ENCODE results near the gene KLHL6. TPM values are rescaled to one million over a fixed set of nuclear protein-coding genes. Genes with fewer than 3 reads are reported as not detected.
"Not testable (repeated sequence)": the region's sequence is repeated elsewhere in the genome, so short reads cannot be mapped to it uniquely, and the experiment has no call there.

KLHL6 gene
- total RNA-seq, 2 experiments from 2014 or later, result 40.4 to 41.2 TPM

DNA sequence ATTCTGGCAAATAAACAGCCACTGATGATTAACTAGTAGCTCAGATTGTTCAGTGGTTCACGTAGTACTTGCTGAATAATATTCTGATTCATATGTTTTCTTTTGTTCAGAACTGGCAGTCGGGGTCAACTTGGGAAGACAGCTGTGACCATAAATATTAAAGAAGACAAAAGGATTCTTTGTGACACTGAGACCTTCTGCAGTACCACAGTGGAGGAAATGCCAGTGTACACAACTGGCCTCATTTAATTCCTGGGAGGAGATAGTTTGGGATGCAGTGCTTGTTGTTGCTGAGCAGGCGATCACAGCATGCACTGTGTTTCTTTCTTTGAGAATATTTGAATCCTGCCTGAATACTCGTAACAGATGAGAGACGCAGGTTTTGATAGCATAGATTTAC lies 100.4 kb downstream of the KLHL6 start:
- DNase-seq, result no peak
- ChIA-PET CTCF (interaction anchor here (0.6 to 0.7 kb wide), 2 partner anchors 13 to 196 kb away, joined by 3 to 4 read pairs; no protein-coding TSS in a partner anchor), POLR2A (no interaction called here)
- Mint-ChIP-seq H3K9me3 (no peaks in the 10 kb centered on the region), H3K4me1 (no peaks in the 10 kb centered on the region), H3K4me3 (no peak overlapping the region), H3K27me3 (no peaks in the 10 kb centered on the region), H3K27ac (no peak overlapping the region), H3K36me3 (ENCODE audit: low read depth) (peaks cover 5% of the 10 kb centered on the region)

DNA sequence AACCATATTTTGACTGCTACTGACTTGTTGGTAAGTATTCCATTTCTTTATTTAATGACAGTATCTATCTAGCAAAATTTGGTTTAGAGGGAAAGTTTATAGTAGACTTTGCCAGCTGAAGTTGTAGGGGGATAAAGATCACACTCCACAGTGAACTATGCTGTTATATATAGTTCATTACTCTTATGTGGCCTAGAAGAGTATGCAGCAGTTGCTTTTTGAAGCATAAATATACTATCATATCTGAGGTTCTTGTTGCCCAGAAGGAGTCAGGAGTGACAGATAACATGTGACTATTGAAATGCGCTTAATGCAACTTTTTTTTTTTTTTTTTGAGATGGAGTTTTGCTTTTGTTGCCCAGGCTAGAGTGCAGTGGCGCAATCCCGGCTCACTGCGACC lies 101.4 kb downstream of the KLHL6 start:
- Mint-ChIP-seq H3K36me3 (ENCODE audit: low read depth) (peaks cover 5% of the 10 kb centered on the region), H3K4me1 (peaks cover 2% of the 10 kb centered on the region), H3K27me3 (no peaks in the 10 kb centered on the region), H3K4me3 (no peak overlapping the region), H3K27ac (no peak overlapping the region), H3K9me3 (no peaks in the 10 kb centered on the region)
- ChIA-PET POLR2A (no interaction called here), CTCF (no interaction called here)
- no peak for DNase-seq

DNA sequence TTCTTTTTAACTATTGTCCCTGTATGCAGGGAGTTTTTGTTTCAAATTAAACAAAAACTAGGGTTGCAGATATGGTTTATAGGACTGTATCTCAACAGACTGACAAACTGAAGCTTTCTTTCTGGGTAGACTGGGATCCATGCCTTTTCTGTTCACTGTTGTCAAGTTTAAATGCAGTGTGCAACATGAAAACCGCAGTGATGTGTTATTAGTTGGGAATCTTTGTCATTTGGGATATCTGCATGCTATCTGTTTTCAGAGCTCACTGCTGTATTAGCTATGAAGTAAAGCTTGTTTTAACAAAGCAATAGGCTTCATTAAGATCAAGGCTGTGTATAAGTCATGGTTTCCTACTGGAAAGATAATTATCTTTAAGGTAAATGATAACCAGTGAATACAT lies 105.7 kb downstream of the KLHL6 start:
- CTCF ChIA-PET, result interaction anchor here (1.0 to 1.3 kb wide), 2 partner anchors 9 to 19 kb away, joined by 3 to 4 read pairs; no protein-coding TSS in a partner anchor
- no peak overlapping the region for H3K27ac Mint-ChIP-seq
- peaks cover 5% of the 10 kb centered on the region for H3K27me3 Mint-ChIP-seq
- H3K4me1 Mint-ChIP-seq, result peaks cover 24% of the 10 kb centered on the region
- H3K4me3 Mint-ChIP-seq, result no peak overlapping the region
- H3K36me3 Mint-ChIP-seq (ENCODE audit: low read depth), result no peaks in the 10 kb centered on the region
- no peaks in the 10 kb centered on the region for H3K9me3 Mint-ChIP-seq
- POLR2A ChIA-PET, result no interaction called here
- no peak for DNase-seq

DNA sequence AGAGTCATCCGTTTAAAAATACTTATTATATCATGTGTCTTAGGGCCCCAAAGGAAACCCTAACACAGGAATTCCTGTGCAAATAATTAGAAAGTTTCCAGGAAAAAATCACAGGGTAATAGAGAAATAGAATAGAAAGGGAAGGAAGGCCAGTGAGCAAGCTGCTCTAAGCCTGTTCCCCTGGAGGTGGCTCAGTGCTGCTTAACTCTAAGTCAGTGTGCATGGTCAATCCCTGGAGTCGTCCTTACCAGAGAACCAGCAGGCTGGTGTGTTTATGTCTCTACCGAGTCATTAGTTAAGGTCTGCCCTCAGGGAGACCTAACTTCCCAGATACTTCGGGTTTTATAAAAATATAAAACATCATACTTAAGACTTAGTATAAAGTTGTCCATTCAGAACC lies 106.1 kb downstream of the KLHL6 start:
- POLR2A ChIA-PET, result no interaction called here
- peaks cover 2% of the 10 kb centered on the region for H3K36me3 Mint-ChIP-seq (ENCODE audit: low read depth)
- H3K27me3 Mint-ChIP-seq, result peaks cover 9% of the 10 kb centered on the region
- peaks cover 4% of the 10 kb centered on the region for H3K9me3 Mint-ChIP-seq
- no peak overlapping the region for H3K4me3 Mint-ChIP-seq
- H3K4me1 Mint-ChIP-seq, result peaks cover 24% of the 10 kb centered on the region
- no peak for DNase-seq
- H3K27ac Mint-ChIP-seq, result no peak overlapping the region
- CTCF ChIA-PET, result interaction anchor here (1.0 kb wide), 1 partner anchor 19 kb away, joined by 4 read pairs; no protein-coding TSS in a partner anchor

DNA sequence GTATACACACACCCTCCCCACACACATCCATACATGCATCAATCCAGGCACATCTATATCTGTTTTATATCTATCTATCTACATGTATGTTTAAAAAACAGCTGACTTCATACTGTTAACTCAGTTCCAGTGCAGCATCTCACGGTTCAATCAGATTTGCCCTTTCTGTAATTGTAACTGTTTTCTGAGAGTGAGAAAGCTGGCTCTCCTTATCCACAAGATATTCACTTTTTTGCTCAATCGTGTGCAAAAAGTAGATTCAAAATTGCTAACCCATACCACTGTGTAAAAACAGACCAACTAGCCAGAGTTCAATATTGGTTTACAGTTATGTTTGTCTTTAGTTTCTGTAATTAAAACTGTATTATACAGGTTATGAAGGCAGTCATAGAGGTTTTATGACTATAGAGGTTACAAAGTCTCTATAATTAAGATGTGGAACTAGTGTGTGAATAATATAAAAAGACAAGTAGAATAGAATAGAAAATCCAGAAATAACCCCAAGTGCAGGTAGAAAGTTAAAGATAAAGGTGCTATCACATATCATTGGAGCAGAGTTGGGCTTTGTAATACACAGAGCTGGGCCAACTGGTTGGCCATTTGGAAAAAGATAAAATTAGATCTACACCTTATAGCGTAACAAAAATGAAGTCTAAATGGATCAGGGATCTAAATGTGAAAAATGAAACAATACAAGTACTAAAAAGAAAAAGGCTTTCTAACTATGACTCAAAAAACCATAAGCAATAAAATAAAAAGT lies 107.0 kb downstream of the KLHL6 start:
- H3K9me3 Mint-ChIP-seq, result peaks cover 11% of the 10 kb centered on the region
- peaks cover 24% of the 10 kb centered on the region for H3K4me1 Mint-ChIP-seq
- ChIA-PET CTCF (interaction anchor here (1.0 to 1.1 kb wide), 2 partner anchors 10 to 18 kb away, joined by 3 to 6 read pairs; no protein-coding TSS in a partner anchor), POLR2A (interaction anchor here (0.8 kb wide), 1 partner anchor 249 kb away, joined by 3 read pairs; the partner anchor contains the start of gene YEATS2)
- H3K36me3 Mint-ChIP-seq (ENCODE audit: low read depth), result peaks cover 4% of the 10 kb centered on the region
- no peak overlapping the region for H3K27ac Mint-ChIP-seq
- peak overlapping the region; percentile 94 for H3K4me3 Mint-ChIP-seq
- DNase-seq, result no peak
- H3K27me3 Mint-ChIP-seq, result peaks cover 13% of the 10 kb centered on the region

DNA sequence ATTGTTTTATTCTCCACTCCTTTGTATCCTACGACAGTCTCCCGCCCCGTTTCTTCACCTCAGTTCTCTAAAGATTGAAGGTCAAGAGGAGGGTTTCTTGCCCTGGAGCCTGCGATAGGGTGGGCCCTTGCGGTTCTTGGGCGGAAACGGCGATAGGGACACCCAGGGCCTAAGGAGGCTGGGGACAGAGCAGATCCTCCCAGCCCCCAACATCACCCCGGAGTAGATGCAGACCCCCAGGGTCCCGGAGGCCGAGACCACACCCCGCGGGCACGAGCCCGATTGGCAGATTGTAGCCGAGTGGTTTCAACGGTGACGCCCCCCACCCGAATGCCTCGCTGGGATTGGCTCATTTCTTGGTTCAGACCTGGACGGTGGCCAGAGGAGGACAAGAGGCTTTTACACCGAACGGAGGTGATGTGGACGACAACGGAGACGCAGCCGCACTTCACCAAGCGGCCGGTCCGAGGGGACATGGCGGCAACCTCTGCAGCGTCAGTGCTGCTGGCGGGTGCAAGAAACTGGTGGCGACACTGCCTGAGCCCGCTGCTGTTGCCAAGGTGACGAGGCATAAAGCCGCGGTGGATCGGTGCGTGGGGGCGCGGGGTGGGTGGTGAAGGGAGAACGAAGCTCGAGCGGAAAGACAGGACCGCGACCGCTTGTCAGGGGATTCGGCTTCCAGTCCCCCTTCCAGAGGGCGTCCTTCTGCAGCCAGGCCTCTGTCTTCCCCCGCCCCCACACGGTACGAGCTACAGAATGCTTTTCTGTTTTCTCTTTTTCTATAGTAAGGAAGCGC lies 108.1 kb downstream of the KLHL6 start:
- ChIA-PET CTCF (interaction anchor here (0.6 to 1.1 kb wide), 5 partner anchors 9 to 420 kb away, joined by 3 to 6 read pairs (median 4); no protein-coding TSS in a partner anchor), POLR2A (interaction anchor here (0.8 kb wide), 1 partner anchor 250 kb away, joined by 3 read pairs; the partner anchor contains the start of gene YEATS2)
- Mint-ChIP-seq H3K4me3 (peak overlapping the region; percentile 94), H3K36me3 (ENCODE audit: low read depth) (peaks cover 10% of the 10 kb centered on the region), H3K27ac (peak overlapping the region; percentile 85), H3K27me3 (peaks cover 19% of the 10 kb centered on the region), H3K4me1 (peaks cover 24% of the 10 kb centered on the region), H3K9me3 (peaks cover 21% of the 10 kb centered on the region)
- DNase-seq, result peak; percentile 77

DNA sequence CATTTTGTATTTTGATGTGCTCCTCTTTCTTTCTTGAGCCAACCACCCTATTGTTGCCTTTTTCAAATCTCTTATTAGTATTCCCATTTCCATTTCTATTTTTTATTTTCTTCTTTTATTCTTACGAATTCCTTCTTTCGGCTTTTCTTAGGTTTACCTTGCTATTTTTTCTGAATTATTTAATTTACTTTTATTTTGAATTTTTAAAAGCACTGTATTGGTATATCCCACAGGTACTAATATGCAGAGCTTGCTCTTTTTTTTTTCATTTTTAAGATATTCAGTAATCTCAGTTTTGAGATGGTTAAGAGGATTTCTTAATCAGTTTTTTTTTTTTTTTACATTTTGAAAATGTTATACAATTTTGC lies 108.7 kb downstream of the KLHL6 start:
- H3K4me1 Mint-ChIP-seq, result peaks cover 24% of the 10 kb centered on the region
- H3K9me3 Mint-ChIP-seq, result peaks cover 22% of the 10 kb centered on the region
- peaks cover 21% of the 10 kb centered on the region for H3K27me3 Mint-ChIP-seq
- H3K36me3 Mint-ChIP-seq (ENCODE audit: low read depth), result peaks cover 12% of the 10 kb centered on the region
- no peak overlapping the region for H3K27ac Mint-ChIP-seq
- H3K4me3 Mint-ChIP-seq, result peak overlapping the region; percentile 94
- no peak for DNase-seq
- ChIA-PET CTCF (interaction anchor here (0.6 kb wide), 2 partner anchors 287 to 420 kb away, joined by 4 to 5 read pairs; no protein-coding TSS in a partner anchor), POLR2A (no interaction called here)

DNA sequence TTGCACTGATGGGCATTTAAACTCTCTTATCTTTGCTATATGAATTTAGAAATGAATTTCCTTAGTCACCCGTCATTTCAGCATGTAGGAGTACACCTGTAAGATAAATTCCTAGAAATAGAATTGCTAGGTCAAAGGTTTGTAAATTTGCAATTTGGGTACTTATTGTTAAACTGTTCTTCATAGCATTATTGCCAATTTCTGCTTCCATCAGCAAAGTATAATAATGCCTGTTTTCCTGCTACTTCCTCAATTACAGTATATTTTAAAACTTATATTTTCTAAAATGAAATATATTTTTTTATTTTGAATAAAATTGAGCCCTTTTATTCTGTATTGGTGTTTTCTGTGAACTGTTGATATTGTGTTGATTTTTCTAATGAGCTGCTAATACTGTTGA lies 110.8 kb downstream of the KLHL6 start:
- Mint-ChIP-seq H3K9me3 (peaks cover 24% of the 10 kb centered on the region), H3K4me3 (no peak overlapping the region), H3K27me3 (peaks cover 26% of the 10 kb centered on the region), H3K27ac (no peak overlapping the region), H3K4me1 (peaks cover 27% of the 10 kb centered on the region), H3K36me3 (ENCODE audit: low read depth) (peaks cover 12% of the 10 kb centered on the region)
- ChIA-PET CTCF (interaction anchor here (1.2 kb wide), 1 partner anchor 17 kb away, joined by 3 read pairs; no protein-coding TSS in a partner anchor), POLR2A (no interaction called here)
- no peak for DNase-seq

DNA sequence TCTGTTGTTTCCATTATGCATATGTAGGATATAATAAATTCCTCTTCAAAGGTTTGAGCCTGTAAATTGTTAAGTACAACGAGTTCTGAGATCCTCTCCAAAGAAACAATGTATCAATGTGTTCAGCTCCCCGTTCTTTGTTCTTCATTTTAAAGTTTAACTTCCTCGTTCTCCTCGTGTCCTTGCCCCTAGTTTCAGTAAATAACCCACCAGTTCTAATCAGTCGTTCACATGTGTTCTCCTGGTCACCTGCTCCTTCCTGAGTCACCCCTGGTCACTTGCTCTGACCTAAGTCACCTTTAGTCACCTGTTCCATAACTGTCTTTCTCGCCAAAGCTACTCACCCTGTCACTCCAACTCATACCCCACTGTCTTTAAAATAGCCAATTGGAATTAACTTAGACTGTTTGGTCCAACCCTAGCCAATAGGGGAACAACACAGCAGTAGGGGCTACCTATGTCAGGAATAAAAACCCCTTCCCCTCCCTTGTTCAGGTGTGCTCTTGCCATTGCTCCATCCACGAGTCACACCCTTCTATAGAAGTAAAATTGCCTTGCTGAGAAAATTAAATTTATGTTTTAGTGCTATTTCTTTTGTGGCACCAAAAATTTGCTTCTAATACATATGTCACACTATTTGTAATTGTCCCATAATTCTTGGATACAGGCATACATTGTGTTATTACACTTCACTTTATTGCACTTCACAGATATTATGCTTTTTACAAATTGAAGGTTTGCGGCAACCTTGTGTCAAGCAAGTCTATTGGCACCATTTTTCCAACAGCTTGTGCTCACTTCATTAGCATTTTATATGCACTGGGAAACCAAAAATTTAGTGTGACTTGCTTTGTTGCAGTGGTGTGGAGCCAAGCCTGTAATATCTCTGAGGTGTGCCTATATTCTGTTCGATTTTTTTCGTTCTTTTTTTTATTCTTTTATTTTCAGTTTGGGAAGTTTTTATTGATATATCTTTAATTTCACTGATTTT lies 111.8 kb downstream of the KLHL6 start:
- no peak for DNase-seq
- no peak overlapping the region for H3K4me3 Mint-ChIP-seq
- no peak overlapping the region for H3K27ac Mint-ChIP-seq
- H3K36me3 Mint-ChIP-seq (ENCODE audit: low read depth), result peaks cover 12% of the 10 kb centered on the region
- peaks cover 24% of the 10 kb centered on the region for H3K27me3 Mint-ChIP-seq
- H3K4me1 Mint-ChIP-seq, result peaks cover 32% of the 10 kb centered on the region
- ChIA-PET CTCF (interaction anchor here (1.2 to 1.7 kb wide), 2 partner anchors 9 to 16 kb away, joined by 3 to 4 read pairs; no protein-coding TSS in a partner anchor), POLR2A (no interaction called here)
- peaks cover 27% of the 10 kb centered on the region for H3K9me3 Mint-ChIP-seq

DNA sequence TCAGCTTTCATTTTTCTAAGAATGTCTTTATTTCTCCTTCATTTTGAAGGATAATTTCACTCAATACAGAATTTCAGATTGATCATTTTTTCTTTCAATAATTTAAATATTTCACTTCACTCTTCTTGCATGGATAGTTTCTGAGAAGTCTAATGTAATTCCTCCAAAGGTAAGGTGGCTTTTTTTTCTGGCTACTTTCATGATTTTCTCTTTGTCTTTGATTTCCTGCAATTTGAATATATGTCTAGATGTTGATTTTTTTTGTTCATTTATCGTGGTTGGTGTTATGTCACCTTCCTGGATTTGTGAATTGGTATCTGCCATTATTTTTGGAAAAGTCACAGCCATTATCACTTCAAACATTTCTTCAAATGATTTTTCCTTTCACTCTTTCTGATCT lies 112.5 kb downstream of the KLHL6 start:
- CTCF ChIA-PET, result interaction anchor here (1.7 to 2.0 kb wide), 2 partner anchors 8 to 18 kb away, joined by 4 read pairs; no protein-coding TSS in a partner anchor
- Mint-ChIP-seq H3K27me3 (peaks cover 24% of the 10 kb centered on the region), H3K27ac (no peak overlapping the region), H3K4me1 (peaks cover 33% of the 10 kb centered on the region), H3K9me3 (peaks cover 27% of the 10 kb centered on the region), H3K4me3 (no peak overlapping the region), H3K36me3 (ENCODE audit: low read depth) (peaks cover 12% of the 10 kb centered on the region)
- POLR2A ChIA-PET, result no interaction called here
- DNase-seq, result no peak

DNA sequence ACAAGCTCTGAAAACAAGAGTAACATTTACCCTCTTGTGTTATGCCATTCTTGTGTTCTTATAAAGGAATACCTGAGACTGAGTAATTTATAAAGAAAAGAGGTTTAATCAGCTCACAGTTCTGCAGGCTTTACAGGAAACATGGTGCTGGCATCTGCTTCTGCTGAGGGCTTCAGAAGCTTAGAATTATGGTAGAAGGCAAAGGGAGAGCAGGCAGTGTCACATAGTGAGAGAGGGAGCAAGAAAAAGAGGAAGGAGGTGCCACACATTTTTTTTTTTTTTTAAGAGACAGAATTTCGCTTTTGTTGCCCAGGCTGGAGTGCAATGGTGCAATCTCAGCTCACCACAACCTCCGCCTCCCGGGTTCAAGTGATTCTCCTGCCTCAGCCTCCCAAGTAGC lies 115.0 kb downstream of the KLHL6 start:
- POLR2A ChIA-PET, DNase-seq, H3K27ac Mint-ChIP-seq, H3K4me3 Mint-ChIP-seq: not testable (repeated sequence)
- Mint-ChIP-seq H3K9me3 (peaks cover 27% of the 10 kb centered on the region), H3K36me3 (ENCODE audit: low read depth) (peaks cover 12% of the 10 kb centered on the region), H3K27me3 (peaks cover 21% of the 10 kb centered on the region), H3K4me1 (peaks cover 33% of the 10 kb centered on the region)
- CTCF ChIA-PET, result interaction anchor here (1.0 to 1.2 kb wide), 4 partner anchors 10 to 69 kb away, joined by 3 to 5 read pairs (median 3); no protein-coding TSS in a partner anchor

DNA sequence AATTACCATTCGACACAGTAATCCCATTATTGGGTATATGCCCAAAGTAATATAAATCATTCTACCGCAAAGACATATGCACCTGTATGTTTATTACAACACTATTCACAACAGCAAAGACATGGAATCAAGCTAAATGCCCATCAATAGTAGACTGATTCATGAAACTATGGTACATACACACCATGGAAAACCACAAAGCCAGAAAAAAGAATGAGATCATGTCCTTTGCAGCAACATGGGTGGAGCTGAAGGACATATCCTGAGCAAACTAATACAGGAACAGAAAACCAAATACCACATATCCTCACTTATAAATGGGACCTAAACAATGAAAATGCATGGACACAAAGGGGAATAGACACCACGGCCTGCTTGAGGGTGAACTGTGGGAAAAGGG lies 116.0 kb downstream of the KLHL6 start:
- no peak for DNase-seq
- Mint-ChIP-seq H3K4me1 (peaks cover 34% of the 10 kb centered on the region), H3K27me3 (peaks cover 18% of the 10 kb centered on the region), H3K36me3 (ENCODE audit: low read depth) (peaks cover 10% of the 10 kb centered on the region), H3K4me3 (no peak overlapping the region), H3K27ac (no peak overlapping the region), H3K9me3 (peaks cover 25% of the 10 kb centered on the region)
- CTCF ChIA-PET, result interaction anchor here (1.0 to 2.1 kb wide), 5 partner anchors 8 to 68 kb away, joined by 3 to 6 read pairs (median 3); no protein-coding TSS in a partner anchor
- POLR2A ChIA-PET, result no interaction called here

All from activated CD4-positive, alpha-beta T cell treated with anti-CD3 and anti-CD28 coated beads, Interleukin-2, amount 10 ng/mL, durations not matched to agents 7 days and 5 days (primary cell).